WERI-Rb-1 (cell line): ENCODE data around the gene PTPRR.

Experiments
- DNase-seq: peaks from one replicate; pipeline ENCODE4 v3.0.0-alpha.2; 2020
- H3K27ac ChIP-seq: fragments of 250-450 bp; sonication (Bioruptor Pico); 2 replicates; pipeline ENCODE4 v1.5.1; 2020; ENCODE audit warnings: mild to moderate bottlenecking, moderate library complexity
- H3K27me3 ChIP-seq: fragments of 250-450 bp; sonication (Bioruptor Pico); 2 replicates; pipeline ENCODE4 v1.5.1; 2021; ENCODE audit warnings: mild to moderate bottlenecking, low read depth, moderate library complexity; ENCODE audit not compliant: insufficient read depth, severe bottlenecking
- H3K36me3 ChIP-seq: fragments of 250-450 bp; sonication (Bioruptor Pico); 2 replicates; pipeline ENCODE4 v1.5.1; 2020; ENCODE audit warnings: mild to moderate bottlenecking, moderate library complexity
- H3K4me3 ChIP-seq: 2 replicates; pipeline ENCODE4 v1.5.1; 2011; ENCODE audit warnings: low read depth, mild to moderate bottlenecking, control low read depth, low read length
- H3K9me3 ChIP-seq: fragments of 250-450 bp; sonication (Bioruptor Pico); 2 replicates; pipeline ENCODE4 v1.5.1; 2021; ENCODE audit warnings: mild to moderate bottlenecking, moderate library complexity; ENCODE audit not compliant: severe bottlenecking
- CTCF ChIP-seq: IDR thresholded peaks from 2 replicates; pipeline ENCODE4 v1.5.1; 2011; ENCODE audit warnings: low read depth, mild to moderate bottlenecking, control low read depth, inconsistent platforms, low read length

The PTPRR gene

GRCh38 chr12:70757830-70758493, 162.6 kb downstream of the PTPRR start:
- TF ChIP-seq CTCF = no peak
- no peak overlapping the region for H3K4me3 ChIP-seq
- no peaks in the 10 kb centered on the region for H3K36me3 ChIP-seq
- no peak overlapping the region for H3K27ac ChIP-seq
- no peaks in the 10 kb centered on the region for H3K27me3 ChIP-seq
- no peak for DNase-seq
- H3K9me3 ChIP-seq = no peaks in the 10 kb centered on the region

GRCh38 chr12:70756791-70757190, 163.7 kb downstream of the PTPRR start:
- Histone ChIP-seq H3K27ac (no peak overlapping the region), H3K9me3 (no peaks in the 10 kb centered on the region), H3K36me3 (no peaks in the 10 kb centered on the region), H3K27me3 (no peaks in the 10 kb centered on the region), H3K4me3 (no peak overlapping the region)
- TF ChIP-seq CTCF = no peak
- DNase-seq = no peak

GRCh38 chr12:70756118-70756517, 164.4 kb downstream of the PTPRR start:
- Histone ChIP-seq H3K27me3 (no peaks in the 10 kb centered on the region), H3K36me3 (no peaks in the 10 kb centered on the region), H3K9me3 (no peaks in the 10 kb centered on the region), H3K27ac (no peak overlapping the region), H3K4me3 (no peak overlapping the region)
- TF ChIP-seq CTCF = no peak
- DNase-seq = no peak

GRCh38 chr12:70754330-70754741, 166.2 kb downstream of the PTPRR start:
- no peak for TF ChIP-seq CTCF
- no peaks in the 10 kb centered on the region for H3K9me3 ChIP-seq
- no peaks in the 10 kb centered on the region for H3K27me3 ChIP-seq
- no peaks in the 10 kb centered on the region for H3K36me3 ChIP-seq
- no peak overlapping the region for H3K4me3 ChIP-seq
- DNase-seq = no peak
- H3K27ac ChIP-seq = no peak overlapping the region

GRCh38 chr12:70752327-70752726, 168.2 kb downstream of the PTPRR start:
- Histone ChIP-seq H3K4me3 (no peak overlapping the region), H3K27ac (no peak overlapping the region), H3K27me3 (no peaks in the 10 kb centered on the region), H3K9me3 (no peaks in the 10 kb centered on the region), H3K36me3 (no peaks in the 10 kb centered on the region)
- no peak for TF ChIP-seq CTCF
- no peak for DNase-seq

GRCh38 chr12:70749931-70750330, 170.6 kb downstream of the PTPRR start:
- no peaks in the 10 kb centered on the region for H3K27me3 ChIP-seq
- no peak for TF ChIP-seq CTCF
- H3K4me3 ChIP-seq = no peak overlapping the region
- H3K9me3 ChIP-seq = no peaks in the 10 kb centered on the region
- H3K36me3 ChIP-seq = no peaks in the 10 kb centered on the region
- DNase-seq = no peak
- no peak overlapping the region for H3K27ac ChIP-seq
